Measurements from ENCODE around the gene CHD2.

- no peak for TF ChIP-seq CTCF (IDR thresholded peaks at IDR 0.05)
- TF ChIP-seq POLR2A (IDR thresholded peaks at IDR 0.05) = no peak
Measured at GRCh38 chr15:93027413-93027812, 127.3 kb downstream of the CHD2 start.
